SK-N-SH (cell line): Measurements from ENCODE around the gene MOCS2.

Experiments
- CTCF ChIP-seq: fragments of 200-600 bp; sonication (generic); IDR thresholded peaks from 2 replicates; pipeline ENCODE4 v1.6.1; 2017; ENCODE audit warnings: antibody characterized with exemption, mild to moderate bottlenecking, moderate library complexity
- GABPA ChIP-seq: IDR thresholded peaks from 2 replicates; pipeline ENCODE4 v1.4.0; 2012; ENCODE audit warnings: low read depth, mild to moderate bottlenecking
- NRF1 ChIP-seq: IDR thresholded peaks from 2 replicates; pipeline ENCODE4 v1.6.1; 2012; ENCODE audit warnings: low read depth, mild to moderate bottlenecking, low read length
- SIN3A ChIP-seq: IDR thresholded peaks from 2 replicates; pipeline ENCODE4 v1.6.1; 2012; ENCODE audit warnings: low read depth, mild to moderate bottlenecking, low read length, moderate library complexity, borderline replicate concordance
- USF2 ChIP-seq: fragments of 150-350 bp; IDR thresholded peaks from 2 replicates; pipeline ENCODE4 v1.6.1; 2017; ENCODE audit warnings: antibody characterized with exemption, low read length, low read depth, borderline replicate concordance

GRCh38 chr5:53092242-53092641, 17.3 kb downstream of the MOCS2 start:
- no peak for TF ChIP-seq SIN3A
- TF ChIP-seq CTCF: no peak
- TF ChIP-seq USF2: no peak
- no peak for TF ChIP-seq GABPA
- no peak for TF ChIP-seq NRF1
